ENCODE results near the gene SAMD4A.

SAMD4A gene

DNA sequence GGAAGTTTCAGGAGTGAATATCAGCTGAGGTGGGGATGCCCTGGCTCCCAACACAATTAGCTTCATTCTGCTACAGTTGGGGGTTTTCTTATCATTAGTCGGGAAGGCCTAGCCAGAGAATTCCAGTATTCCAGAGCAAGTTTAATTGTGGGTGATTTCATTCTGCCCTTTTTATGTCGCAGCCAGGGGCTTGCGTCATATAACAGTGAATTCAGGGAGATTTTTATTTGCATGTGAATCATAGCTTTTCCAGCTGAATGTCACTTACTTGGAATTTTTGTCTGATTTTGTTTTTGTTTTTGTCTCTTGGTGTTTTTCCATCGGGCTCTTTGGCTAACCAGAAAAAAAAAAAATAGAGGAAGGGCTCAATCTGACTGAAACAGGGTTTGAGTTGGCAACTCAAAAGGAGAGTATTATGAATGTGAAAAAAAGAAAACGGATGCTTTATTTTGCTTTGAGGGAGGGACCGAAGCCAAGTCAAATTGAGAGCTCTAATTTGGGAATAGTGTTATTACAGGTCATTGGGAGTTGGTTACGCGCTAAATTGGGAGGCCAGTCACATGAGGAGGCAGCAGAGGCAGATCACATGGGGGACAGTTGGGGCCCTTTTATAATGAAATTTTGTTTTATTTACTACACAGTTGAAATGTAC is 119.4 kb downstream of the SAMD4A start:
- DNase-seq (ENCODE audit: low read depth) = no peak

GRCh38 chr14:54686871-54687749 is 120.2 kb downstream of the SAMD4A start:
- no peak for DNase-seq (ENCODE audit: low read depth)

- no peak for DNase-seq (ENCODE audit: low read depth)
These were observed 120.8 kb downstream of the SAMD4A start for GRCh38 chr14:54687750-54688119.

GRCh38 chr14:54688229-54688628 is 121.3 kb downstream of the SAMD4A start:
- no peak for DNase-seq (ENCODE audit: low read depth)

GRCh38 chr14:54689928-54690327 is 123.0 kb downstream of the SAMD4A start:
- no peak for DNase-seq (ENCODE audit: low read depth)

GRCh38 chr14:54690887-54691286 is 124.0 kb downstream of the SAMD4A start:
- DNase-seq (ENCODE audit: low read depth) = no peak

- DNase-seq (ENCODE audit: low read depth) = peak; percentile 18
These were observed 124.8 kb downstream of the SAMD4A start for GRCh38 chr14:54691525-54692283.

GRCh38 chr14:54692284-54692772 is 125.4 kb downstream of the SAMD4A start:
- DNase-seq (ENCODE audit: low read depth) = no peak

- DNase-seq (ENCODE audit: low read depth) = no peak
These were observed 126.8 kb downstream of the SAMD4A start for GRCh38 chr14:54693761-54694160.

DNA sequence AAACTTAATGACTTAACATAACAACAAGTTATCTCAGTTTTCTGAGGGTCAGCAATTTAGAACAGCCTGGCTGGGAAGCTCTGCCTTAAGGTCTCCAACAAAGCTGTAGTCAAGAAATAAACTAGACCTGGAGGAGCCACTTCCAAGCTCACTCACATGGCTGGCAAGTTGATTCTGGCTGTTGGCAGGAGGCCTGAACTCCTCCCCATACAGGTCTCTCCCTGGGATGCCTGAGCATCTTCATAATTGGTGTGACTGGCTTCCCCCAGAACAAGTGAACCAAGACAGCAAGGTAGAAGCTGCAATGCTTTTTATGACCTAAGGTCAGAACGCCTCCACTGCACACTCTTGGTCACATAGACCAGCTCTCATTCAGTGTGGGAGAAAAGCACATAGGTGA is 128.3 kb downstream of the SAMD4A start:
- DNase-seq (ENCODE audit: low read depth) = no peak

GRCh38 chr14:54697001-54697400 is 130.1 kb downstream of the SAMD4A start:
- DNase-seq (ENCODE audit: low read depth) = no peak

DNA sequence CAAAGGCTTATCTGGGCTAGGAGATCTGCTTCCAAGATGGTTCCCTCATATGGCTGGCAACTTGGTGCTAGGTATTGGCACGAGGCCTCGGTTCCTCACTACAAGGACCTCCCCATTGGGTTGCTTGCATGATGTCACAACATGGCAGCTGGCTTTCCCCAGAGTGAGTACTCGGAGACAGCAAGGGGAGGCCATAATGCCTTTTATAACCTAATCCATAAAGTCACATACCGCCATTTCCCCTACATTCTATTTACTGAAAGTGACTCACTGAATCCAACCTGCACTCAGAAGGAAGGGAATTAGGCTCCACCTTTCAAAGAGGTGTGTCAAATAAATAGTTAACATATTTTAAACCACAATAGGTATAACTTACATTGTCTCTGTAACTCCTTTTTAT is 130.9 kb downstream of the SAMD4A start:
- DNase-seq (ENCODE audit: low read depth) = no peak

DNA sequence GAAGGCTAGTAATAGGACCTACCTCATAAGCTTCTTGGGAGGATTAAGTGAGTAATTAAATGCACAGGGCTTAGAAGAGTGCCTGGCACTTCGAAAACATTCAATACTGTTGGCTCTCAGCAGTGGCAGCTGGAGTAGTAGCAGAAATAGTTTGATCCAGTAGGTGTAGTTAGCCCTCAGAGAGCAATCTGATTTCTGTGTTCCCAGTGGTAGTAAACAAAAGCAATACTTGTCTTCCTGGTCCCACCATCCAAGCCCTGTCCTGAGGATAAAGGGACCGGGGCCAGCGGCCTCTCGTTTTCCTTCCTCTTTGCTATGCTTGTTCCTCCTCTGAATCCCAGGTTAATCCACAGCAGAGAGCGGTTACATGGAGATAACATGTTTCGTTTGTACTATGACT is 131.6 kb downstream of the SAMD4A start:
- DNase-seq (ENCODE audit: low read depth) = no peak

DNA sequence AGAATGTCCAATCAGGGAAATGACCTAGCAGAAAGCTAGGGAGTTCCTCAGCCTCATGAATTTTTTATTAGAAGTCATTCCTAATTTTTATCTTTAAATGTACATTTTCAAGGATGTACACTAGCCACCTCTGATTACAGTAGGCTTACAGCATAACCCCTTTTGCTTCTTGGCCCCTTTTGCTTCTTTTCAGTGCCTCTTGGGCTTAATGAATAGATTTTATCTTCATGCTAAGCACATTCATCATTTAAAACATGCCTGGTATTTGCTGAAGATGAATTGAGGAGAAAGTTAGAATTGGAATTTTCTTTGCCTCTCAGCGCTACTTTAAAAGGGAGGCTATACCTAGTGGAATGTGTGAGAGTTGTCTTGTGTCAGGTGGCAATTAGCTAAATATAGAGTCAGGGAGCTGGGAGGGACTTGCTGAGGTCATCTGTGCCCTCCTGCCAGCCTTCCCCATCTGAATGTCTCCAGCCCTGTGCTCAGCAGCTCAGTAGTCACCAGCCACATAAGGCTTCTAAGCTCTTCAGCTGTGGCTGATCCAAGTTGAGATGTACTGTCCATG is 132.1 kb downstream of the SAMD4A start:
- no peak for DNase-seq (ENCODE audit: low read depth)

- DNase-seq (ENCODE audit: low read depth) = no peak
These were observed 132.8 kb downstream of the SAMD4A start for GRCh38 chr14:54699735-54700134.

DNA sequence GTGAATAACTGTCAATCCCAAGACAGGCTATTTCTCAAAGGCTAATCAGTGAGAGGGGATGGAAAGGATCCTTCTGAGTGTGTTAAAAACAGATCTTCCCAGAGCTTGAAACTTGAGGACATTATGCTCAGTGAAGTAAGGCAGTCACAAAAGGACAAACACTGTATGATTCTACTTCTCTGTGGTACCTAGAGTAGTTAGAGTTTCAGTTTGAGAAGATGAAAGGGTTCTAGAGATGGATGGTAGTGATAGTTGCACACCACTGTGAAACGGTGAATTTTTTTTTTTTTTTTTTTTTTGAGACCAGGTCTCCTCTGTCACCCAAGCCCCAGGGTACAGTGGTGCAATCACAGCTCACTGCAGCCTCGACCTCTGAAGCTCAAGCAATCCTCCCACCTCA is 133.8 kb downstream of the SAMD4A start:
- DNase-seq (ENCODE audit: low read depth) = no peak

DNA sequence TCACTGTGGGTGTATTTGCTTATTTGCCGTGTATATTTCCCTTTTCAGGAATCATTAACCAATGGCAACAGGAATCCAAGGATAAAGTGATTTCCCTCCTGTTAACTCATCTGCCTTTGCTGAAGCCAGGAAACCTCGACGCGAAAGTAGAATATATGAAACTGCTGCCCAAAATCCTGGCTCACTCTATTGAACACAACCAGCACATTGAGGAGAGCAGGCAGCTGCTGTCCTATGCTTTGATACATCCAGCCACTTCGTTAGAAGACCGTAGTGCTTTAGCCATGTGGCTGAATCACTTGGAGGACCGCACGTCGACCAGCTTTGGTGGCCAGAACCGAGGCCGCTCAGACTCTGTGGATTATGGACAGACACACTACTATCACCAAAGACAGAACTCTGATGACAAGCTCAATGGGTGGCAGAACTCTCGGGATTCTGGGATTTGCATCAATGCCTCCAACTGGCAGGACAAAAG is 135.1 kb downstream of the SAMD4A start:
- no peak for DNase-seq (ENCODE audit: low read depth)

GRCh38 chr14:54702492-54702891 is 135.6 kb downstream of the SAMD4A start:
- no peak for DNase-seq (ENCODE audit: low read depth)

GRCh38 chr14:54703082-54703481 is 136.2 kb downstream of the SAMD4A start:
- no peak for DNase-seq (ENCODE audit: low read depth)

DNA sequence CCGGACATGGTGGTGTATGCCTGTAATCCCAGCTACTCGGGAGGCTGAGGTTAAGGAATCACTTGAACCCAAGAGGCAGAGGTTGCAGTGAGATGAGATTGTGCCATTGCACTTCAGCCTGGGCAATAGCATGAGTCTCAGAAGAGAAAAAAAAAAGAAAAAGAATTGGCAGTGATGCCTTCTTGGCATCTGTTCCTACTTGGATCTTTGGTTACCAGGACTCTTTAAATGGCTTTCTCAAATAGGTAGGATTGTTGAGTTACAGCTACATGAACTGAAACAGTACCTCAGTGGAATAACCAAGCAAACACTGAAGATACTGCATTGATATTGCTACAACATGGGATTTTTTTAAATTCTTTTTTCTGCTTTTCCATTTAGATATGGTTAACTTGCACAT is 136.8 kb downstream of the SAMD4A start:
- DNase-seq (ENCODE audit: low read depth) = no peak

DNA sequence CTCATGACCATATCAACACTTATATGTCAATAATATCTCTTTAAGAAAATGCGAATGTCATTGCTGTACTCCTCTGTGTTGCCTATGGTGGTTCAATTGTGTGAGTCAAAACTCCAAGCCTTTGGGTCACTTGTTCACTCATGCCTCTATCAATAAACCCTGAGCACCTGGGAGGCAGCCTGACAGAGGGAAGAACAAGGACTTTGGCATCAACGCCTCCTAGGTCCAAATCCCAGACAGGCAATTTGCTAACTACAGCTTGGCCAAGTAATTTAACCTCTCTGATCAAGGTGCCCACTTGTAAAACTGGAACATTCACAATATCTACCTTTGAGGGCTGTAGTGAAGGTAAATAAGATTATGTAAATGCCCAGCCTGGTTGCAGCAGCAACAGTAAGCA is 137.8 kb downstream of the SAMD4A start:
- DNase-seq (ENCODE audit: low read depth) = no peak

- no peak for DNase-seq (ENCODE audit: low read depth)
These were observed 139.8 kb downstream of the SAMD4A start for GRCh38 chr14:54706769-54707168.
